ENCODE results near the gene CHI3L1. TPM values are rescaled to one million over a fixed set of nuclear protein-coding genes. Genes with fewer than 3 reads are reported as not detected.
"Not testable (repeated sequence)": the region's sequence is repeated elsewhere in the genome, so short reads cannot be mapped to it uniquely, and the experiment has no call there.

The CHI3L1 gene
- 0.08 TPM in 1 of 2 replicates, not detected in the other for total RNA-seq (2014; rRNA removed; shearing (Covaris generic))
- polyA plus RNA-seq (2015; cell fraction: cytosol; rRNA removed): not detected in 2 replicates
- polyA plus RNA-seq (2015; cell fraction: nucleus; rRNA removed): 0.37 TPM in 1 of 2 replicates, not detected in the other

DNA sequence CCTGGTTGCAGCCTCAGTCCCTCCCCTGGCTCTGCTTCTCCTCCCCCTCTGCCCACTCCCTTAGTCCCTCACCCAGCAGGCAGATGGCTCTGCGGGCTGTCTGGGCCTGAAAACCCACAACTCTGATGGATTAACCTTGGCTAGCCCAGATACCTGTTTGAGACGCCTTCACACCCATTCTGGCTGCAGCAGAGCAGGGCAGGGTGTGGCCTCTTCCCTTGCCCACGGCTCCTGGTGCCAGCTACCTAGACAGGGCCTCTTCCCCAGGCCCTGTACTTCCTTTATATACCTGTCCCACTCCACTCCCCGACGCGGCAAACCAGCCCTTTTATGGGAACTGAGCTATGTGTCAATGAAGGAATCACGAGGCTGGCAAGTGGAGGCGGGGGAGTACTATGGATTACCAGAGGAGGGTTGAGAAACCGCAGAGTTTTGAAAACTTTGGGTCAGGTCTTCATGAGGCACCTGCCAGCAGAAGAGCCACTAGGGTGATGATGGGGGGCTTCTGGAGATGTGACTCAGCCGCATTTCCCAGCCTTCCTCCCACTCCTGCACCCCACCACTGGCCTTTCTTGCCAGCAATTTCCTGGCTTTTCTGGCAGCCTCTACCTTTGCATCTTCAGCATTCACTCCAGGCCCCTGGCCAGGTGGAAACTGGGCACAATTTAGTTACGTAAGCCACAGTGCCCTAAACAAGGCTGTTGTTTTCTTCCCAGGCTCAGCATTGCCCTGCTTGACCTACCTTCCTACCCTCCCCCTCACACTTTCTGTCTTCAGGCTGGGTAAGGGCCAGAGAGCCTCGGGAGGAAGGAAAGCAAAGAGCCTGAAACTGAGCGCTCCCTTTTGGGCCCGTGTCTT lies at the start of gene CHI3L1:
Gene CHI3L1 (minus strand): TSS at position 259 of the 858 bp plus-strand sequence. CDS start 81 bp downstream, at position 178.
- in situ Hi-C loops (cut with HindIII; ENCODE audit: low pct_unique_long_range_greater_than_20kb, low sequenced_read_pairs): no loop called here
- DNase-seq (ENCODE audit: low read depth, low spot score): no peak

DNA sequence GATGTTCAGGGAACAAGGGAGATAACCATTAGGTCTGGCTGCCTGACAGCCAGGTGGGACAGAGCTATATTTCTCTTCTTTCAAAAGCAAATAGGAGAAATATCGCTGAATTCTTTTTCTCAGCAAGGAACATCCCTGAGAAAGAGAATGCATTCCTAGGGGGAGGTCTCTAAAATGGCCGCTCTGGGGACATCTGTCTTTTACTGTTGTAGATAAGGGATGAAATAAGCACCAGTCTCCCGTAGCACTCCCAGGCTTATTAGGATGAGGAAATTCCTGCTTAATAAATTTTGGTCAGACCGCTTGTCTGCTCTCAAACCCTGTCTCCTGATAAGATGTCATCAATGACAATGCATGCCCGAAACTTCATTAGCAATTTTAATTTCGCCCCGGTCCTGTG lies 48.4 kb upstream of the CHI3L1 start:
- in situ Hi-C loops (cut with HindIII; ENCODE audit: low pct_unique_long_range_greater_than_20kb, low sequenced_read_pairs): not testable (repeated sequence)

DNA sequence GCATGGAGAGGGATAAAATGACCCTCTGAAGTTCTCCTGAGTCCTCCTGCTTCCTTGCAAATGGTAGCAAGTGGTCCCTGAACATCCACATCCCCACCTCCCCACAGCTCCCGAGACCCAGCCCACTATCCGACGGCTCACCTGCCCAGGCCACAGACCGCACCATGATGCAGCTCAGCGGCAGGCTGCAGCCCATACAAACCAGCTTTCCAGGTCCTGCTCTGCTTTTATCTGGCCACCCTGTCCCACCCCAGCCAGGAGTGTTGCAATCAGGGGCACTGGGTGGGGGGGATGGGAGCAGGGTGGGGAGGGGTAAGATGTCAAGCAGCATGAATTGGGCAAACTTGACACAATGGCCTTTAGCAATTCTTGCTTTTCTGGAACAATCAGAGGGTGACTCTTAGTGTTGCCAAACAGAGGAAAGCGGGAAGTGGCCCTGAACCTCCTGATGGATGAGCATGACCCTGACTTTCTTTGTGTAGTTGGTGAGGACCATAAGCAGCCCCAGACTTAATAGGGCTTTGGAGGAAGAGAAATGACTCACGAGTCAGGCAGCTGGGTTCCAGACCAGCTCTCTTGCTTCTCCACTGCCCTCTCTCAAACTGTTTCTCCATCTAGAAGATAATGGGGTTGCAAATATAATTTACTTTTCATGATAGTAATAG lies 43.1 kb upstream of the CHI3L1 start, which contains the start of gene CHIT1:
Gene CHIT1 (minus strand): TSS at position 203 of the 665 bp plus-strand sequence. CDS start 37 bp downstream, at position 166.
- DNase-seq (ENCODE audit: low read depth, low spot score): no peak
- in situ Hi-C loops (cut with HindIII; ENCODE audit: low pct_unique_long_range_greater_than_20kb, low sequenced_read_pairs): no loop called here

More for the DNA sequence above, 48.4 kb upstream of the CHI3L1 start:
- DNase-seq (ENCODE audit: low read depth, low spot score): not testable (repeated sequence)

DNA sequence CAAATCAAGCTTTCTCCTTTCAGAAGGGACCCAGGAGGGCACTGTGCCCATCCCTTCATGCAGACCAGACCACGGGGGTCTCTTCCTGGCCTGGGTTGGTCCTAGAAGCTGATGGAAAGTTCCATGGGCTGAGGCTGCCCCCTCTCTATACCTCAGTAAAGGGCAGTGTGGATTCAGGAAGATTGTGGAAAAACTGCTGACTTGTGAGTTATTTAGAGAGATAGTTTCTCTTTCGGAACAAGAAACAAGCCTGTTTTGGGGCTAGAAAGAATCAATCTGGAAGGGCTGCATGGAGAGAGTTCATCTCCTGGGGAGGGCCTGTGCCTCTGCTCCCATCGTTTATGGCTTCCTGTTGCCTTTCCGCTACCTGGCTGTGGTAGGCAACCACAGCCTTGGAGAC lies 42.2 kb upstream of the CHI3L1 start:
- DNase-seq (ENCODE audit: low read depth, low spot score): no peak

DNA sequence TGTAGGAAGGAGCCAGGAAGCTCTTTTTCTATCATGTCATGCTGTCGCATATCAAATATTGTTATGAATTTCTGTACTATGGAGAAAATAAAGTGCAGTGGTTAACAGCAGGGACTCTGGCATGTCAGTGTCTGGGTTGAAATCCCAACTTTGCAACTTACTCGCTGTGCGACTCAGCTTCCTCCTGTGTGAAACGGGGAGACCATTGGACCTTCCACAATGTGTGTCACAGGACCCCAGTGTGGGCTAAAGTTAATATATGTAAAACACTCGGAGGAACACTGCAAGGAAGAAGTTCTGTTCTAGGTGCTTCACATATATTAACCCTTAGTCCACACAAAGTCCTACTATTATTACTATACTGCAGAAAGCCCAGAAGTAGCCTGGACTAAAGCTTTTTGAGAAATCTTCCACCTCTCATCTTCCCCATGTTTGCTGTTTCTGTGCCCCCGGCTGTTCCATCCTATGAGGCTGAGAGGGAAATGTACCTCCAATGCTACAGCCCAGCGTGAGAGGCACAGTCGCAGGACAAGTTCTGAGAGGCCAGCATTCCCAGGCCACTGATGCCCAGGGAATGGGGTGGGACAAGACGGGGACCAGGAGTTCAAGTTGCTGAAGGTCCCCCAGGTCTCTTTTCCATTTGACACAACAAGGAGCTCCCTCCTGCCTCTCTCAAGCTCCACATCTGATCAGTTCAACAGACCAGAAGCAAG lies 41.0 kb upstream of the CHI3L1 start:
- in situ Hi-C loops (cut with HindIII; ENCODE audit: low pct_unique_long_range_greater_than_20kb, low sequenced_read_pairs): no loop called here
- no peak for DNase-seq (ENCODE audit: low read depth, low spot score)

More for the DNA sequence above, 42.2 kb upstream of the CHI3L1 start:
- in situ Hi-C loops (cut with HindIII; ENCODE audit: low pct_unique_long_range_greater_than_20kb, low sequenced_read_pairs): no loop called here

DNA sequence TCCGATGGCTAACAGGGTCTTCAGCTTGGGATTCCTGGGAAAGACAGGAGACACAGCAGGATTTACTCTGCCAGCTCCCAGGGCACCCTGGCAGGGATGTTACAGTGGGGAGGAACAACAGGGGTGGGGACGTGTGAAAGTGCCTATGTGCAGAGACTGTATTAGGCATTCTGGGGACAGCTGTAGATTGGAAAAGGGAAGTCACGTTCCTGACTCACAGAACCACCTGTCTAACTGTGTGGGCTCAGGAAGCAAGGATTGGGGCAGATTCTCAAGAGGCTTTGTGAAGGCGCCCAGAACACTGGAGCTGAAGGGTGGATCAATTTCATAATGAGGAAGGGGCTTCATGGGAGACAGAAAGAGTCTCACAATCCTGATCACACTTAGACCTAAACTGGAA lies 38.6 kb upstream of the CHI3L1 start:
- in situ Hi-C loops (cut with HindIII; ENCODE audit: low pct_unique_long_range_greater_than_20kb, low sequenced_read_pairs): no loop called here
- DNase-seq (ENCODE audit: low read depth, low spot score): no peak

DNA sequence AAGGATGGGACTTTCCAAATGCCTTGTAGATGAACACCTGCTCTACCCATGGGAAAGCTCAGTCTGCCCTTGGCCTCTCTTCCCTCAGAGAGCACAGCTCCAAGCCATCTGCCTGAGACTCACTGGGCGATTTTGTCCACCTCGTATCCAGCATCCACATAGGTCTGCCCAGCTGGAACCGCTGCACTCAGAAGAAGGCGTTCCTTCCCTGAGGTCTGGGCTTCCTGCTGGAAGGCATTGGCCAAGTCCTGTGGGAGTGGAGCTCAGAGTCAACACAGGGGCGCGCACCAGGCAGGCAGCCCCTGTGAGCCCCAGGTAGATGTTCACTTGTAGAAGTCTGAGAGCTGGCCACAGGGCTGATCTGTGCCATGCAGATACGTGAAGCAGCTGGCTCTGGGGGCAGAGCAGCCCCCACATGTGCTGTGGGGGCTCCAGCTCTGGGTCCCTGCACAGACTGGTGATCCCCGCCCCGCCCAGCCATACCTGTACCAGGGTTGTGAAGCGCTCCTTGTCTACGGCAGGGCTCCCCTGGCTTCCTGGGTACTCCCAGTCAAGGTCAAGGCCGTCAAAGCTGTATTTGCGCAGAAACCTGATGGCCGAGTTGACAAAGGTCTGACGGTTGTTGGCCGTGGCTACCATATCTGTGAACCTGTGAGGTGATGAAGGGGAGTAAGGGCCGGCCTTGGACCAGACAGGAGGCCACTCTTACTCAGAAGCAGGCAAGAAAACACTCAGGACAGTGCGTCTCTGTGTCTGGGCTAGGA lies 36.7 kb upstream of the CHI3L1 start:
- in situ Hi-C loops (cut with HindIII; ENCODE audit: low pct_unique_long_range_greater_than_20kb, low sequenced_read_pairs): no loop called here
- no peak for DNase-seq (ENCODE audit: low read depth, low spot score)

DNA sequence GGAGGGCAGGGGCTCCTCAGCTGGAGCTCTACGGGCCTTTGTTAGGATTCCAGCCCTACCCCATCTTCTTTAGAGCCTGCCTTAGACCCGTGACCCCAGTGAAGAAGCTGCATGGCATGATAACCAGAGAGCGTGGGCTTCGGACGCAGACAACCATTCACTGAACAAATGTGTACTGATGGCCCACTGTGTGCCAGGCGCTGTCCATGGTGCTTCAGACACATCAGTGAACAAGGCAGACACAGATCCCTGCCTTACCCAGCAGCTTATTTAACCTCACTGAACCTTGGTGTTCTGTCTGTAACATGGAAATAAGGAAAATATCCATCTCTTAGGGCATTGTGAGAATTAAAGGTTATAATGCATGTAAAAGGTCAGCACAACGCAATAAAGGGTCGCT lies 33.4 kb upstream of the CHI3L1 start:
- in situ Hi-C loops (cut with HindIII; ENCODE audit: low pct_unique_long_range_greater_than_20kb, low sequenced_read_pairs): no loop called here
- DNase-seq (ENCODE audit: low read depth, low spot score): no peak

DNA sequence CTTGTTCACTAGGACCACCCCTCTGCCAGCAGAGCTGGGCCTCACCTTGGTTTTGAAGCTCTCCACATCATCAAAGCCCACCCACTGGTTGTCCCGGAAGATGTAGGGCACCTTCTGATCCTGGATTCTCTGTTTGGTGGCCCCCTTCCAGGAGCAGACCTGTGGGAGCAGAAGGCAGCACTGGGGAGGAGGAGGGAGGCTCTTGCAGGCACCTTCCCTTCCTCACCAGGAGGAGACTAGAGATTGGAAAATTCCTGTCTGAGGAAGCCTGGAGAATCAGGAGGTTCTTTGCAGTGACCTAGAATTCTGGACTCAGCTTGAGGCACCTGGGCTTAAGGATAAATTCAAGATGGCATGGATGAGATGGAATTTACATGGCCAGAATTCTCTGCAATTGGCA lies 32.7 kb upstream of the CHI3L1 start:
- in situ Hi-C loops (cut with HindIII; ENCODE audit: low pct_unique_long_range_greater_than_20kb, low sequenced_read_pairs): no loop called here
- DNase-seq (ENCODE audit: low read depth, low spot score): no peak

DNA sequence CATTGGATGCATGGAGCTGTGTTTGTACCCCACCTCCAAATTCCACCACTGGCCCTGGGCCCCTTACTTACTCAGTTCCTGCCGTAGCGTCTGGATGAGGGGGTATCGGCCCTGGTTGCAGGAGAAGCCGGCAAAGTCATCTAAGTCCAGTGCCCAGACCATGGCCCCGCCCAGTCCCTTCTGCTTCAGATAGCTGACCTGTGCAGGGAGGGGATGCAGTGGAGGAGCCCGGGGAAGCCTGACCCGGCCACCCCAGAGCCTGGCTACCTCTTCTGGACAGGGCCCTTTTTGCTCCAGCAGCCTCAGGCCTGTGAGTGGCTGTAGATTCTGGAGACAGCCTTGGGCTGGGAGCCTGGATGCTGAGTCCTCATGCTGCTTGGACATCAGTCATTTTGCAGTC lies 31.2 kb upstream of the CHI3L1 start:
- no peak for DNase-seq (ENCODE audit: low read depth, low spot score)
- in situ Hi-C loops (cut with HindIII; ENCODE audit: low pct_unique_long_range_greater_than_20kb, low sequenced_read_pairs): no loop called here

DNA sequence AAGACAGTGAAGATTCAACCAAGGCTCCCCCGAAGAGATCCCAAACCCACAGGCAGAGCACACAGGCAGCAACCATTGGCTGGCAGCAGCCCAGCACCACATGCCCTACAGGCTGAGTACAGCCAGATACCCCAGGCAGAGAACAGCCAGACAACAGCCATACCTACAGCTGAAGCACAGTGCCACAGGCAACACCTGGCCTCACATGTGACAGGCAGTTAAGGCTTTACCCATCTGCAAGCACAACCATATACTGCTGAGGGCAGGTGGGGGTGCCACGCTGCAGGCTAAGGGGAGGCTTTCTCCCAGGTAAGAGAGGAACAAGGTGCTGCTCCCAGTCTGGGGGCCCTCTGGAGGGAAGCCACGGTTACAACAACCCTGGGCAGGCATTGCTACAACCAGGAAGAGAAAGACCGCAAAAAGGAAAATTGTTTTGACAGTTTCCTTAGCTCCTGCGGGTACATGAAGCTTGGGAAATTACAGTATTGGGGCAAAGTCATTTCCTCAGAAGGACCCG lies 30.7 kb upstream of the CHI3L1 start:
- no peak for DNase-seq (ENCODE audit: low read depth, low spot score)
- in situ Hi-C loops (cut with HindIII; ENCODE audit: low pct_unique_long_range_greater_than_20kb, low sequenced_read_pairs): no loop called here

DNA sequence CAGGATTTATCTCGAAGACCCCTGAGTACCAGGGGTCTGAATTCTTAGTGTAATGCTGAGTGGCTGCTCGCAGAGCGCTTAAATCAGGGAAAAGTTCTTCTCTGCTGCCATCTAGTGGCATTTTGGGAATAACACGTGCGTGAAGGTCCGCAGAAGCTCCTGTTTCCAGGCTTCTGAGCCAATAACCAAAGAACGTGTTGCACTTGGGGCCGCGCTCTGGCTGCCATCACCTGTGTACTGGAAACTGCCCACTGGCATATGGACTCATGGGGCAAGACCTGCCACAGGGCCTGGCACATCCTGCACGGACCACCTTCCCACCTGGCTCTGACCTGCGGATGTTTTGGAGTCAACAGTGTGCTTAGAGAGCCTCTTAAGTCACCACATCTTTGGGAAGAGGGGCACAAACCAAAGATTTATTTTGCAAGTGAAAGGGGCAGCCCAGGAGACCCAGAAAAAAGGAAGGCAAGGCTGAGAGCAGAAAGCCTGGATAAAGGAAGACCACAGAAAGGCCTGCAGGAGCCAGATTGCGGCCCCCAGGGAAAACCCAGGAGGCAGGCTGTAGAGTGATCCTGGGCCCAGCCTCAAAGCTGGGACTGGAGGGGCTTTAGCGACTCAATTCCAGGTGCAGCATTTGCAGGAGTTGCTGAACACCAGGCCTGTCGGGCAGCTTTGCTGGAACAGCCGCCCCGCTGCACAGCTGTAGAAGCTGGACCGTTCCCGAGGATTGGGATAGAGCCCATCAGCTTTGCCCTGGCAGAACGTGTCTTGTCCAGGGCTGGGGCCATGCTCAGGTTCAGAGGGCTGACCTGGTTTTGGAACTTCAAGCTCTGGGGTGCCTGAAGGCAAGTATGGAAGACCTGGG lies 30.0 kb upstream of the CHI3L1 start:
- peak; percentile 76 for DNase-seq (ENCODE audit: low read depth, low spot score)
- in situ Hi-C loops (cut with HindIII; ENCODE audit: low pct_unique_long_range_greater_than_20kb, low sequenced_read_pairs): no loop called here

DNA sequence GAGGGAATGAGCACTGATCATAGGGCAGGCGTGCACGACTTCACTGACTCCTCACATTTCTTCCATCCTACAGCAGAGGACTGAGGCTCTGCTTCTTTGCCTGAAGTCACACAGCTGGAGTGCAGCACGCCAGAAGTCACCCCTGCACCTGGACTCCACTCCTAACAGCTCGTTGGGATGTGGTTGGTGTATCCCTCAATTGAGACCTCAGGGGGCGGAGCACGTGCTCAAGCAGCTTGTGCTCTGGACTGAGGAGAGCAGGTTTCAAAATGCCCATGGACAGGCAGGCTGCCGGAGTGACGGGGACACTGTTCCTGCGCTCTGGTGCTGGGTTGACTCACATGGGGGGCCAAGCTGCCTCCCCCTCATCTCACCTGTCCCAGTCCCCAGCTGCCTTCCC lies 29.1 kb upstream of the CHI3L1 start:
- in situ Hi-C loops (cut with HindIII; ENCODE audit: low pct_unique_long_range_greater_than_20kb, low sequenced_read_pairs): no loop called here
- no peak for DNase-seq (ENCODE audit: low read depth, low spot score)

DNA sequence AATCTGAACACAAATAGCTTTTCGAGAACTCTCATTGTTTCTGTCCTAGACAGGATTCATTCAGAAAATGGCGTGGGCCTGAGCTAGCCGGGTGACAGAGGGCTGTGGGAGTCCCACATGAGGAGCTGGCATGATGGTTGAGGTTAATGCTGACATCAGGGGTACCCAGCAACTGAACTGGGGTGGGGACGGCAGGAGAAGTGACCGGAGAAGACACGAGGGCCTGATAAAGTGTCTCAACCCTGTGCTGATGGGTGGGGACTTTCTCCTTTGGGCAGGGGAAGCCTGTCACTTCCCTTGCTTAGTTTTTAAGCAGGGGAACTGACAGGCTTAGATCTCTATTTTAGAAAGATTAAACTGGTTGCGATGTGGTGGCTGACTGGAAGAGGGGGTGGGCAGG lies 28.4 kb upstream of the CHI3L1 start:
- DNase-seq (ENCODE audit: low read depth, low spot score): no peak
- in situ Hi-C loops (cut with HindIII; ENCODE audit: low pct_unique_long_range_greater_than_20kb, low sequenced_read_pairs): no loop called here

DNA sequence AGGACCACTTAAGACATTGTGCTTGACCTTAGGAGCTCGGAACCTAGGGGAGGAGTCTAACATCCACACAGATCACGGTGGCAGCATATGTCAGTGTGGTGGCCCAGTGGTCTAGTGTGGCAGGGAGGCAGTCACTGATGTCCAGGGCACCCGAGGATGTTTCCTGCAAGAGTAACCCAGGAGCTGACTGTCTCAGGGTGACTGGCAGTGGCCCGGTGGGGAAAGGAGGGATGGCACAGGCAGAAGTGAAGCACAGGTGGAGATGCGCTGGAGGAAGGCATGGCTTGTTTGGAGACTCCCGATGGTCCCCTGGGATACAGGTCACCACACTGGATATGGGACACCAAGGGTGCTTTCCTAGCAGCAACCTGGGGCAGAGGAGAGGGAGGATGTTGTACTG lies 26.6 kb upstream of the CHI3L1 start:
- no peak for DNase-seq (ENCODE audit: low read depth, low spot score)
- in situ Hi-C loops (cut with HindIII; ENCODE audit: low pct_unique_long_range_greater_than_20kb, low sequenced_read_pairs): no loop called here

DNA sequence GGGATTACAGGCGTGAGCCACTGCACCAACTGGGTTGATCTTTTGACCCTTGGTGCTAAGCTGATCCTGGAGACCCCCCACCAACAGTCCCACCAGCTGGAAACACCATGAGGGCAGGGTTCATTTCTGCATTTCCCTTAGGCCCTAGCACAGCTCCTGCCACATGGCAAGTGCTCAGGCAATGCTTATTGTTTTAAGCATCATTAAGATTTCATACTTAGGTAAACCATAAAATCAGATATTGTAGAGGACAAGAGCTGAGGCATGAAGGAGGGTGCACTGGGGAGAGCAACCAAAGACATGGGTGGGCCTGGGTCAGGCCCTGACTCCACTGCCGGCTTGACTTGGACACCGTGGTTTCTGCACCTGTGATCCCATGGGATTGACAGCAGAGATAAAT lies 25.3 kb upstream of the CHI3L1 start:
- in situ Hi-C loops (cut with HindIII; ENCODE audit: low pct_unique_long_range_greater_than_20kb, low sequenced_read_pairs): no loop called here

More for the DNA sequence above, 25.3 kb upstream of the CHI3L1 start:
- DNase-seq (ENCODE audit: low read depth, low spot score): no peak

Data from SK-MEL-5 (cell line).